ENCODE measurements around the gene PJVK. TPM values are rescaled to one million over a fixed set of nuclear protein-coding genes. Genes with fewer than 3 reads are reported as not detected.

Gene PJVK
- total and polyA plus RNA-seq, 2 of the 13 experiments (the other 11 are each of a cell fraction or from before 2014, with no cell fraction given) = 1.2 to 2.6 TPM

GRCh38 chr2:178469219-178469849 lies 18.2 kb downstream of the PJVK start:
- Histone ChIP-seq H3K4me1 (ENCODE audit: insufficient read depth, low read length) (peaks cover 23% of the 10 kb centered on the region), H3K4me3 (replicated peaks in 1 of 3; ENCODE audit: insufficient read depth in 1 of 3, low read depth in 2 of 3, low read length in 3 of 3) (peak overlapping the region in 2 of 3 experiments; percentile 6 to 16; a peak in 3 of 6 replicates), H3K4me2 (ENCODE audit: low read depth, low read length) (peak overlapping the region; percentile 55), H3K79me2 (ENCODE audit: insufficient read depth, low read length) (no peaks in the 10 kb centered on the region), H3K9ac (ENCODE audit: insufficient read depth, low read depth, low read length) (0 out of 2 replicates have a peak overlapping the region, but pooled peaks have one; percentile 20), H3K9me3 (ENCODE audit: low read length) (no peaks in the 10 kb centered on the region), H3K36me3 (replicated peaks in 1 of 2; ENCODE audit: control insufficient read depth in 1 of 2, insufficient read depth in 2 of 2, low read length in 2 of 2) (no peaks in the 10 kb centered on the region), H4K20me1 (ENCODE audit: insufficient read depth, low read length) (no peaks in the 10 kb centered on the region), H2AFZ (ENCODE audit: low read length) (no peak overlapping the region), H3K27me3 (ENCODE audit: control insufficient read depth in 1 of 2, insufficient read depth in 2 of 2, low read length in 2 of 2) (no peaks in the 10 kb centered on the region), H3K27ac (ENCODE audit: extremely low read length, insufficient read depth, low read length) (peak overlapping the region; percentile 84)
- in situ Hi-C loops (cut with HindIII; ENCODE audit: extremely low pct_ligation_motif_present, low pct_unique_long_range_greater_than_20kb) (no loop called here), intact Hi-C loops (cut with micrococcal nuclease; ENCODE audit: unreplicated experiment) (loop anchor here (1.0 kb wide), 2 partner anchors 9 to 18 kb away; partner anchors contain the start of genes FKBP7, PJVK and PRKRA)
- ATAC-seq (peak; percentile 95), FAIRE-seq (peak; percentile 32), DNase-seq (ENCODE audit: low spot score) (peak; percentile 79)
- no TSS peak for BruUV-seq (replicated peaks)
- POLR2A ChIA-PET = interaction anchor here (1.0 to 6.4 kb wide), 8 partner anchors 9 to 54 kb away, joined by 3 to 97 read pairs (median 4); partner anchors contain the start of genes FKBP7, PJVK, PLEKHA3 and PRKRA
- CTCF ChIA-PET (ENCODE audit: low intra/inter-chr PET ratio, low total read pairs) = no interaction called here
- WGBS (ENCODE audit: low lambda C conversion rate) = 16% methylated on average over 7 of the region's 7 CpGs
- peak; percentile 38; the same call in 1 of the 2 replicates for TF ChIP-seq SSRP1 (CRISPR knock-in tag; IDR thresholded peaks at IDR 0.05)
- TF ChIP-seq CREB1 (IDR thresholded peaks at IDR 0.05) = no peak
- peak; percentile 72 for TF ChIP-seq CREB1 (CRISPR knock-in tag; IDR thresholded peaks at IDR 0.05)
- TF ChIP-seq CHCHD3 (CRISPR knock-in tag; IDR thresholded peaks at IDR 0.05) = no peak
- TF ChIP-seq MLX (CRISPR knock-in tag; IDR thresholded peaks at IDR 0.05) = 0 out of 2 replicates have a peak, but pooled peaks have one; percentile 65
- no peak for TF ChIP-seq ZNF558 (CRISPR knock-in tag; IDR thresholded peaks at IDR 0.05; ENCODE audit: borderline replicate concordance)
- peak; percentile 61; the same call in 1 of the 2 replicates for TF ChIP-seq ZNF292 (CRISPR knock-in tag; IDR thresholded peaks at IDR 0.05; ENCODE audit: borderline replicate concordance, low read depth)
- 0 out of 2 replicates have a peak, but pooled peaks have one; percentile 55 for TF ChIP-seq EHMT2 (IDR thresholded peaks at IDR 0.05; ENCODE audit: borderline replicate concordance, low read depth, low read length)
- no peak for TF ChIP-seq HIVEP1 (CRISPR knock-in tag; IDR thresholded peaks at IDR 0.05)
- peak; percentile 53; the same call in 1 of the 2 replicates for TF ChIP-seq NKX3-1 (CRISPR knock-in tag; IDR thresholded peaks at IDR 0.05)
- TF ChIP-seq REPIN1 (CRISPR knock-in tag; IDR thresholded peaks at IDR 0.05; ENCODE audit: borderline replicate concordance, low read depth) = peak; percentile 33; the same call in 1 of the 2 replicates
- peak; percentile 46; the same call in 1 of the 2 replicates for TF ChIP-seq NR2F2 (IDR thresholded peaks at IDR 0.05; ENCODE audit: borderline replicate concordance, low read depth)
- no peak for TF ChIP-seq ZNF468 (CRISPR knock-in tag; IDR thresholded peaks at IDR 0.05)
- no peak for TF ChIP-seq STAT5B (CRISPR knock-in tag; IDR thresholded peaks at IDR 0.05)
- peak; percentile 81 for TF ChIP-seq NCOA2 (CRISPR knock-in tag; IDR thresholded peaks at IDR 0.05)
- peak; percentile 98 for TF ChIP-seq DPF2 (CRISPR knock-in tag; IDR thresholded peaks at IDR 0.05; ENCODE audit: borderline replicate concordance, low read depth)
- peak; percentile 95 for TF ChIP-seq GATAD2A (CRISPR knock-in tag; IDR thresholded peaks at IDR 0.05)
- peak; percentile 61; the same call in 1 of the 2 replicates for TF ChIP-seq ZNF33A (CRISPR knock-in tag; IDR thresholded peaks at IDR 0.05; ENCODE audit: borderline replicate concordance)
- TF ChIP-seq AHDC1 (CRISPR knock-in tag; IDR thresholded peaks at IDR 0.05; ENCODE audit: borderline replicate concordance) = peak; percentile 96
- 0 out of 2 replicates have a peak, but pooled peaks have one; percentile 33 for TF ChIP-seq MED13 (CRISPR knock-in tag; IDR thresholded peaks at IDR 0.05)
